Small intestine (tissue), 7 donors: ENCODE results near the gene PPL. TPM values are rescaled to one million over a fixed set of nuclear protein-coding genes. Genes with fewer than 3 reads are reported as not detected.

Experiments
- DNase-seq, 2 donors: peaks; one replicate each; pipeline versions ENCODE4 v3.0.0 to v3.0.0-alpha.2; 2013
- FAIRE-seq: peaks from 2 replicates; lab custom pipeline; 2012; peaks lifted over from hg19 to GRCh38; lab: Jason Lieb, UNC
- H3K27ac ChIP-seq, 3 donors: one replicate each; pipeline ENCODE4 v1.5.1; 2013; ENCODE audit warnings: low read length in 2 of 3, mild to moderate bottlenecking in 2 of 3, control low read depth in 1 of 3, inconsistent platforms in 1 of 3, low read depth in 1 of 3, moderate library complexity in 1 of 3
- H3K27me3 ChIP-seq, 3 donors: one replicate each; pipeline ENCODE4 v1.6.1; 2013; ENCODE audit warnings: low read length in 3 of 3, inconsistent platforms in 1 of 3; ENCODE audit not compliant: control insufficient read depth in 3 of 3, insufficient read depth in 3 of 3
- H3K36me3 ChIP-seq, 3 donors: one replicate each; pipeline ENCODE4 v1.6.1; 2013; ENCODE audit warnings: low read length in 3 of 3, inconsistent platforms in 1 of 3, low read depth in 1 of 3, mild to moderate bottlenecking in 1 of 3, moderate library complexity in 1 of 3; ENCODE audit not compliant: control insufficient read depth in 3 of 3, insufficient read depth in 2 of 3
- H3K4me1 ChIP-seq, 3 donors: one replicate each; pipeline ENCODE4 v1.6.1; 2013; ENCODE audit warnings: low read length in 2 of 3, inconsistent platforms in 1 of 3, low read depth in 1 of 3, mild to moderate bottlenecking in 1 of 3, moderate library complexity in 1 of 3; ENCODE audit not compliant: control insufficient read depth in 3 of 3, insufficient read depth in 2 of 3
- H3K4me3 ChIP-seq, 3 donors: one replicate each; pipeline ENCODE4 v1.5.1; 2013; ENCODE audit warnings: low read length in 3 of 3, control low read depth in 1 of 3, inconsistent platforms in 1 of 3, low read depth in 1 of 3, mild to moderate bottlenecking in 1 of 3, moderate library complexity in 1 of 3
- H3K9me3 ChIP-seq, 2 donors: one replicate each; pipeline ENCODE4 v1.6.1; 2013; ENCODE audit warnings: low read depth in 1 of 2, low read length in 1 of 2; ENCODE audit not compliant: control insufficient read depth in 2 of 2, insufficient read depth in 1 of 2
- WGBS, 3 donors: extraction: QIAGEN DNeasy Blood & Tissue Kit; methylation state at CpG; one replicate each; pipeline ENCODE4 v1.1.7; 2013; 5-methylcytosine and 5-hydroxymethylcytosine counted together
- polyA plus RNA-seq, 4 donors: library from polyadenylated mRNA; stranded (reverse) in 3 of 4; unstranded in 1 of 4; fragments of 200-250 nt in 3 of 4; fragments of 120-200 nt in 1 of 4; gene quantifications; one replicate each; pipeline versions ENCODE4 v1.2.1 to v1.2.3, GENCODE V29; 2013
- donor health status: healthy with polysubstance abuse.
- donor health status: control.
- donor health status: control.
- donor health status: Bipolar disorder and iron deficiency.
- donor health status: healthy.

The PPL gene
- polyA plus RNA-seq, 4 donors, result 11.1 to 37.1 (median 14.9) TPM

- H3K27ac ChIP-seq, result peak overlapping the region in 1 of 3 donors; percentile 87
- DNase-seq (no peak), FAIRE-seq (no peak)
- H3K4me1 ChIP-seq, result peaks cover 0 to 37% (median 4%) of the 10 kb centered on the region in 3 donors
- H3K36me3 ChIP-seq, result peaks cover 6 to 48% (median 11%) of the 10 kb centered on the region in 3 donors
- H3K4me3 ChIP-seq, result no peak overlapping the region
- 94 to 97% (median 97%) methylated on average over 12 of the region's 12 CpGs for WGBS, 3 donors
- H3K9me3 ChIP-seq, result no peaks in the 10 kb centered on the region
- H3K27me3 ChIP-seq, result no peaks in the 10 kb centered on the region
Observed at GRCh38 chr16:4866586-4866985, 70.4 kb downstream of the PPL start.

- DNase-seq (no peak), FAIRE-seq (no peak)
Observed at GRCh38 chr16:4865231-4865860, 71.6 kb downstream of the PPL start.

GRCh38 chr16:4864728-4865127 is 72.2 kb downstream of the PPL start:
- Histone ChIP-seq H3K27me3 (no peaks in the 10 kb centered on the region), H3K4me1 (peaks cover 0 to 27% (median 4%) of the 10 kb centered on the region in 3 donors), H3K9me3 (no peaks in the 10 kb centered on the region), H3K4me3 (no peak overlapping the region), H3K36me3 (peaks cover 7 to 48% (median 14%) of the 10 kb centered on the region in 3 donors), H3K27ac (no peak overlapping the region)
- WGBS, 3 donors, result 83 to 87% (median 85%) methylated on average over 3 of the region's 3 CpGs
- FAIRE-seq, result no peak
- DNase-seq, result no peak

More at GRCh38 chr16:4865231-4865860, 71.6 kb downstream of the PPL start:
- Histone ChIP-seq H3K36me3 (peaks cover 7 to 46% (median 10%) of the 10 kb centered on the region in 3 donors), H3K27ac (no peak overlapping the region), H3K27me3 (no peaks in the 10 kb centered on the region), H3K4me1 (peaks cover 0 to 34% (median 4%) of the 10 kb centered on the region in 3 donors), H3K9me3 (no peaks in the 10 kb centered on the region), H3K4me3 (no peak overlapping the region)
- WGBS, 3 donors, result 96% methylated on average over 13 of the region's 13 CpGs

GRCh38 chr16:4862639-4863038 is 74.3 kb downstream of the PPL start:
- DNase-seq (no peak), FAIRE-seq (no peak)
- WGBS, 3 donors, result 66 to 71% (median 69%) methylated on average over 5 of the region's 5 CpGs
- peaks cover 0 to 10% (median 4%) of the 10 kb centered on the region in 3 donors for H3K4me1 ChIP-seq
- no peak overlapping the region for H3K4me3 ChIP-seq
- H3K27ac ChIP-seq, result no peak overlapping the region
- no peaks in the 10 kb centered on the region for H3K27me3 ChIP-seq
- H3K9me3 ChIP-seq, result no peaks in the 10 kb centered on the region
- peaks cover 16 to 57% (median 27%) of the 10 kb centered on the region in 3 donors for H3K36me3 ChIP-seq

- 95 to 98% (median 97%) methylated on average over 14 of the region's 14 CpGs for WGBS, 3 donors
- DNase-seq, result no peak
- Histone ChIP-seq H3K9me3 (no peaks in the 10 kb centered on the region), H3K4me1 (no peaks in the 10 kb centered on the region), H3K27me3 (no peaks in the 10 kb centered on the region), H3K27ac (no peak overlapping the region), H3K36me3 (peaks cover 16 to 53% (median 37%) of the 10 kb centered on the region in 3 donors), H3K4me3 (no peak overlapping the region)
- no peak for FAIRE-seq
Observed at GRCh38 chr16:4860727-4861342, 76.1 kb downstream of the PPL start.

- Histone ChIP-seq H3K9me3 (no peaks in the 10 kb centered on the region), H3K4me3 (no peak overlapping the region), H3K4me1 (no peaks in the 10 kb centered on the region), H3K27ac (no peak overlapping the region), H3K36me3 (peaks cover 16 to 59% (median 38%) of the 10 kb centered on the region in 3 donors), H3K27me3 (no peaks in the 10 kb centered on the region)
- WGBS, 3 donors, result 88 to 94% (median 91%) methylated on average over 10 of the region's 10 CpGs
- DNase-seq (no peak), FAIRE-seq (no peak)
Observed at GRCh38 chr16:4859900-4860255, 77.1 kb downstream of the PPL start.

- FAIRE-seq (no peak), DNase-seq (no peak)
- no peak overlapping the region for H3K27ac ChIP-seq
- H3K36me3 ChIP-seq, result peaks cover 16 to 64% (median 38%) of the 10 kb centered on the region in 3 donors
- H3K27me3 ChIP-seq, result no peaks in the 10 kb centered on the region
- no peak overlapping the region for H3K4me3 ChIP-seq
- WGBS, 3 donors, result 84 to 89% (median 88%) methylated on average over 17 of the region's 17 CpGs
- H3K9me3 ChIP-seq, result no peaks in the 10 kb centered on the region
- H3K4me1 ChIP-seq, result no peaks in the 10 kb centered on the region
Observed at GRCh38 chr16:4859190-4859899, 77.6 kb downstream of the PPL start.

GRCh38 chr16:4855804-4856203 is 81.1 kb downstream of the PPL start:
- 89 to 98% (median 91%) methylated on average over 2 of the region's 2 CpGs for WGBS, 3 donors
- FAIRE-seq, result no peak
- peaks cover 15 to 62% (median 36%) of the 10 kb centered on the region in 3 donors for H3K36me3 ChIP-seq

More at GRCh38 chr16:4855804-4856203, 81.1 kb downstream of the PPL start:
- Histone ChIP-seq H3K9me3 (no peaks in the 10 kb centered on the region), H3K4me1 (no peaks in the 10 kb centered on the region), H3K27ac (no peak overlapping the region), H3K27me3 (no peaks in the 10 kb centered on the region), H3K4me3 (no peak overlapping the region)
- DNase-seq, result no peak
